Keratinocyte (primary cell): ENCODE measurements around the gene C22orf31. TPM values are rescaled to one million over a fixed set of nuclear protein-coding genes. Genes with fewer than 3 reads are reported as not detected.

ENCODE experiments used
- DNase-seq: peaks from one replicate; pipeline ENCODE4 v3.0.0-alpha.2; 2011; ENCODE audit warnings: low read depth, missing footprints, low spot score
- FAIRE-seq: peaks from 2 replicates; lab custom pipeline; 2011; peaks lifted over from hg19 to GRCh38; lab: Jason Lieb, UNC
- H2AFZ ChIP-seq: 2 replicates; pipeline ENCODE4 v1.6.0; 2012; ENCODE audit warnings: low read length, control low read depth, inconsistent platforms; ENCODE audit not compliant: control insufficient read depth
- H3K27ac ChIP-seq: 2 replicates; pipeline ENCODE4 v1.5.1; 2011; ENCODE audit warnings: low read length; ENCODE audit not compliant: control insufficient read depth, insufficient read depth
- H3K27me3 ChIP-seq: 3 replicates; pipeline ENCODE4 v1.6.0; 2011; ENCODE audit warnings: low read length; ENCODE audit not compliant: control insufficient read depth, insufficient read depth; ENCODE audit errors: extremely low read depth
- H3K36me3 ChIP-seq, 2 experiments: 2 replicates in 1 of 2; 3 replicates in 1 of 2; pipeline ENCODE4 v1.5.1; 2011; ENCODE audit warnings: low read length in 2 of 2, mild to moderate bottlenecking in 1 of 2; ENCODE audit not compliant: control insufficient read depth in 2 of 2, insufficient read depth in 2 of 2; ENCODE audit errors: extremely low read depth in 1 of 2
- H3K4me1 ChIP-seq: 3 replicates; pipeline ENCODE4 v1.5.1; 2011; ENCODE audit warnings: low read length; ENCODE audit not compliant: control insufficient read depth, insufficient read depth; ENCODE audit errors: extremely low read depth
- H3K4me2 ChIP-seq: 3 replicates; pipeline ENCODE4 v1.6.0; 2011; ENCODE audit warnings: low read depth, low read length; ENCODE audit not compliant: control insufficient read depth, insufficient read depth; ENCODE audit errors: extremely low read depth
- H3K4me3 ChIP-seq, 3 experiments: fragments of 200-600 bp in 1 of 3; sonication (generic) in 1 of 3; 2 replicates in 2 of 3; 3 replicates in 1 of 3; pipeline ENCODE4 v1.5.1; 2011 to 2016; ENCODE audit warnings: low read length in 3 of 3, mild to moderate bottlenecking in 3 of 3, control low read depth in 2 of 3, inconsistent platforms in 1 of 3, low read depth in 1 of 3, mixed read lengths in 1 of 3, mixed run types in 1 of 3, moderate library complexity in 1 of 3; ENCODE audit not compliant: control insufficient read depth in 2 of 3, insufficient read depth in 2 of 3; ENCODE audit errors: extremely low read depth in 1 of 3
- H3K79me2 ChIP-seq: 2 replicates; pipeline ENCODE4 v1.6.0; 2012; ENCODE audit warnings: low read length; ENCODE audit not compliant: control insufficient read depth, insufficient read depth
- H3K9ac ChIP-seq: 3 replicates; pipeline ENCODE4 v1.6.0; 2011; ENCODE audit warnings: low read length; ENCODE audit not compliant: control insufficient read depth, insufficient read depth; ENCODE audit errors: extremely low read depth
- H3K9me1 ChIP-seq: 3 replicates; pipeline ENCODE4 v1.6.0; 2011; ENCODE audit warnings: low read length; ENCODE audit not compliant: control insufficient read depth, insufficient read depth; ENCODE audit errors: extremely low read depth
- H3K9me3 ChIP-seq: 2 replicates; pipeline ENCODE4 v1.5.1; 2012; ENCODE audit warnings: low read depth, low read length; ENCODE audit not compliant: control insufficient read depth
- H4K20me1 ChIP-seq: 3 replicates; pipeline ENCODE4 v1.6.0; 2011; ENCODE audit warnings: low read length; ENCODE audit not compliant: control insufficient read depth, insufficient read depth; ENCODE audit errors: extremely low read depth
- CTCF ChIP-seq, 3 experiments: IDR thresholded peaks in 1 of 3; conservative IDR thresholded peaks in 1 of 3; optimal IDR thresholded peaks in 1 of 3; 2 replicates in 2 of 3; 3 replicates in 1 of 3; pipeline versions ENCODE3 to v1.5.1; 2011; ENCODE audit warnings: low read length in 3 of 3, mild to moderate bottlenecking in 3 of 3, moderate library complexity in 2 of 3, control low read depth in 1 of 3, inconsistent platforms in 1 of 3; ENCODE audit not compliant: insufficient read depth in 2 of 3; ENCODE audit errors: extremely low read depth in 1 of 3
- EZH2 ChIP-seq: IDR thresholded peaks from one replicate; pipeline ENCODE4 v1.6.1; 2012; ENCODE audit warnings: inconsistent platforms, mild to moderate bottlenecking, low read length, moderate library complexity
- dilution Hi-C: fragments of 300-500 bp; cut with MboI; formaldehyde crosslinking; loops from one replicate; pipeline ENCODE4 v1.7.0; 2020; ENCODE audit warnings: low sequenced_read_pairs; ENCODE audit not compliant: extremely low pct_ligation_motif_present
- polyA plus RNA-seq, 5 experiments: library from polyadenylated mRNA; depleted of rRNA in 3 of 5; stranded (reverse) in 3 of 5; stranded (forward) in 1 of 5; unstranded in 1 of 5; fragments of >200 nt; gene quantifications; 1 replicate in 1 of 5; 2 replicates in 3 of 5; 3 replicates in 1 of 5; pipeline versions ENCODE4 v1.2.1 to v1.2.3, GENCODE V29; 2011 to 2012; ENCODE audit warnings: missing spikeins in 2 of 5, low read depth in 1 of 5, low replicate concordance in 1 of 5

The C22orf31 gene
- polyA plus RNA-seq, 1 donor (not counting 4 experiments of a cell fraction or from before 2014, with no cell fraction given): not detected

GRCh38 chr22:29071261-29072045 is 9.8 kb upstream of the C22orf31 start:
- Histone ChIP-seq H3K4me2 (peak overlapping the region; percentile 86), H3K9ac (peak overlapping the region; percentile 76), H3K9me3 (no peaks in the 10 kb centered on the region), H4K20me1 (no peaks in the 10 kb centered on the region), H3K9me1 (no peaks in the 10 kb centered on the region), H3K79me2 (no peaks in the 10 kb centered on the region), H3K4me1 (peaks cover 25% of the 10 kb centered on the region), H2AFZ (peak overlapping the region; percentile 77), H3K4me3 (peak overlapping the region; percentile 24 to 67 (median 54)), H3K27ac (peak overlapping the region; percentile 89), H3K36me3 (no peaks in the 10 kb centered on the region), H3K27me3 (no peaks in the 10 kb centered on the region)
- peak; percentile 48 for DNase-seq
- FAIRE-seq: peak; percentile 17
- dilution Hi-C loops: no loop called here
- TF ChIP-seq EZH2 (no peak), CTCF (optimal IDR thresholded peaks at IDR 0.05 in 1 of 3, IDR thresholded peaks at IDR 0.05 in 1 of 3, conservative IDR thresholded peaks at IDR 0.05 in 1 of 3; ENCODE audit: extremely low read depth in 1 of 3, insufficient read depth in 2 of 3, low read length in 3 of 3) (no peak)

- Histone ChIP-seq H3K27me3 (no peaks in the 10 kb centered on the region), H3K79me2 (no peaks in the 10 kb centered on the region), H3K9me1 (no peaks in the 10 kb centered on the region), H3K9me3 (no peaks in the 10 kb centered on the region), H2AFZ (no peak overlapping the region), H4K20me1 (no peaks in the 10 kb centered on the region), H3K36me3 (no peaks in the 10 kb centered on the region), H3K4me2 (no peak overlapping the region), H3K27ac (peak overlapping the region; percentile 59), H3K9ac (no peak overlapping the region), H3K4me3 (no peak overlapping the region), H3K4me1 (peaks cover 25% of the 10 kb centered on the region)
- TF ChIP-seq CTCF (optimal IDR thresholded peaks at IDR 0.05 in 1 of 3, IDR thresholded peaks at IDR 0.05 in 1 of 3, conservative IDR thresholded peaks at IDR 0.05 in 1 of 3; ENCODE audit: extremely low read depth in 1 of 3, insufficient read depth in 2 of 3, low read length in 3 of 3) (no peak), EZH2 (no peak)
- DNase-seq (no peak), FAIRE-seq (no peak)
- dilution Hi-C loops: no loop called here
These were observed 8.9 kb upstream of the C22orf31 start for GRCh38 chr22:29070490-29070889.
